Activated T-cell treated with anti-CD3 and anti-CD28 coated beads for 48 hours (primary cell): ENCODE data around the gene SNTG2.

Experiments used
- DNase-seq: peaks from one replicate; pipeline ENCODE4 v3.0.0-alpha.2; 2020; ENCODE audit warnings: low read depth

Gene SNTG2

GRCh38 chr2:1283020-1283801, 332.6 kb downstream of the SNTG2 start:
- no peak for DNase-seq

- no peak for DNase-seq
These were observed 333.2 kb downstream of the SNTG2 start for GRCh38 chr2:1283871-1284270.

GRCh38 chr2:1286929-1287328, 336.3 kb downstream of the SNTG2 start:
- no peak for DNase-seq

GRCh38 chr2:1287427-1287826, 336.8 kb downstream of the SNTG2 start:
- DNase-seq = no peak

- no peak for DNase-seq
These were observed 344.3 kb downstream of the SNTG2 start for GRCh38 chr2:1294900-1295299.

GRCh38 chr2:1295740-1296139, 345.1 kb downstream of the SNTG2 start:
- no peak for DNase-seq

- DNase-seq = no peak
These were observed 346.9 kb downstream of the SNTG2 start for GRCh38 chr2:1297372-1298159.

- DNase-seq = no peak
These were observed 348.4 kb downstream of the SNTG2 start for GRCh38 chr2:1299043-1299442.

- no peak for DNase-seq
These were observed 349.6 kb downstream of the SNTG2 start for GRCh38 chr2:1300284-1300683.

- DNase-seq = no peak
These were observed 350.4 kb downstream of the SNTG2 start for GRCh38 chr2:1301056-1301455.

- DNase-seq = no peak
These were observed 354.8 kb downstream of the SNTG2 start for GRCh38 chr2:1305342-1306013.

- no peak for DNase-seq
These were observed 355.5 kb downstream of the SNTG2 start for GRCh38 chr2:1306014-1306686.

GRCh38 chr2:1306687-1307516, 356.3 kb downstream of the SNTG2 start:
- no peak for DNase-seq

- DNase-seq = no peak
These were observed 357.0 kb downstream of the SNTG2 start for GRCh38 chr2:1307670-1308069.

GRCh38 chr2:1308678-1309077, 358.0 kb downstream of the SNTG2 start:
- DNase-seq = no peak

- DNase-seq = no peak
These were observed 358.9 kb downstream of the SNTG2 start for GRCh38 chr2:1309507-1309906.

GRCh38 chr2:1310202-1310601, 359.6 kb downstream of the SNTG2 start:
- DNase-seq = no peak

GRCh38 chr2:1310866-1311265, 360.2 kb downstream of the SNTG2 start:
- DNase-seq = no peak

GRCh38 chr2:1313240-1313924, 362.7 kb downstream of the SNTG2 start:
- DNase-seq = no peak

- no peak for DNase-seq
These were observed 363.6 kb downstream of the SNTG2 start for GRCh38 chr2:1314254-1314653.
